SK-N-SH (cell line): Measurements from ENCODE around the gene SYCN.

Experiments
- CTCF ChIP-seq: fragments of 200-600 bp; sonication (generic); IDR thresholded peaks from 2 replicates; pipeline ENCODE4 v1.6.1; 2017; ENCODE audit warnings: antibody characterized with exemption, mild to moderate bottlenecking, moderate library complexity
- EP300 ChIP-seq, 2 experiments: IDR thresholded peaks; 2 replicates each; pipeline versions ENCODE4 v1.4.0 to v1.6.1; 2012; ENCODE audit warnings: borderline replicate concordance in 1 of 2, low read depth in 1 of 2, low read length in 1 of 2
- FOXJ3 ChIP-seq: sonication (generic); formaldehyde crosslinking; IDR thresholded peaks from 2 replicates; pipeline ENCODE4 v1.5.1; 2020; ENCODE audit warnings: mild to moderate bottlenecking, missing genetic modification reagents
- GABPA ChIP-seq: IDR thresholded peaks from 2 replicates; pipeline ENCODE4 v1.4.0; 2012; ENCODE audit warnings: low read depth, mild to moderate bottlenecking
- JUND ChIP-seq: IDR thresholded peaks from 2 replicates; pipeline ENCODE4 v1.4.0; 2012
- MXI1 ChIP-seq: IDR thresholded peaks from 2 replicates; pipeline ENCODE4 v1.6.1; 2012; ENCODE audit warnings: mild to moderate bottlenecking, low read depth, low read length, improper control_type of control experiment
- RCOR1 ChIP-seq: fragments of 150-350 bp; IDR thresholded peaks from 2 replicates; pipeline ENCODE4 v1.6.1; 2017; ENCODE audit warnings: antibody characterized with exemption, low read length
- TAF1 ChIP-seq: IDR thresholded peaks from 2 replicates; pipeline ENCODE4 v1.6.1; 2012; ENCODE audit warnings: low read depth, mild to moderate bottlenecking, low read length, moderate library complexity, borderline replicate concordance
- USF1 ChIP-seq: IDR thresholded peaks from 2 replicates; pipeline ENCODE4 v1.4.0; 2012; ENCODE audit warnings: low read depth, borderline replicate concordance
- USF2 ChIP-seq: fragments of 150-350 bp; IDR thresholded peaks from 2 replicates; pipeline ENCODE4 v1.6.1; 2017; ENCODE audit warnings: antibody characterized with exemption, low read length, low read depth, borderline replicate concordance
- ZBTB33 ChIP-seq: IDR thresholded peaks from 2 replicates; pipeline ENCODE4 v1.4.0; 2012; ENCODE audit warnings: low read depth, borderline replicate concordance

- no peak for TF ChIP-seq MXI1
- TF ChIP-seq JUND = no peak
- TF ChIP-seq TAF1 = no peak
- no peak for TF ChIP-seq ZBTB33
- TF ChIP-seq CTCF = no peak
- no peak for TF ChIP-seq RCOR1
- TF ChIP-seq GABPA = no peak
- TF ChIP-seq USF2 = no peak
- TF ChIP-seq EP300 (IDR thresholded peaks at IDR 0.05; ENCODE audit: borderline replicate concordance in 1 of 2, low read depth in 1 of 2, low read length in 1 of 2) = no peak
- no peak for TF ChIP-seq FOXJ3 (CRISPR knock-in tag)
- no peak for TF ChIP-seq USF1
These were observed 15.1 kb downstream of the SYCN start for GRCh38 chr19:39188960-39189359.
